Liver (tissue), 9 donors: Measurements from ENCODE around the gene FLNB. TPM values are rescaled to one million over a fixed set of nuclear protein-coding genes. Genes with fewer than 3 reads are reported as not detected.
A peak's percentile ranks its signal among the peaks of the same experiment; 100 is the strongest.

Experiments used
- DNase-seq: peaks from one replicate; pipeline ENCODE4 v3.0.0-alpha.2; 2017; ENCODE audit warnings: low spot score
- H3K27ac ChIP-seq, 2 donors: one replicate each; pipeline ENCODE4 v1.7.0; 2013; ENCODE audit warnings: inconsistent platforms in 2 of 2, low read length in 2 of 2, control low read depth in 1 of 2, low read depth in 1 of 2, mild to moderate bottlenecking in 1 of 2
- H3K27me3 ChIP-seq, 4 donors: one replicate each; pipeline versions ENCODE4 v1.6.1 to v1.7.0; 2013; ENCODE audit warnings: low read length in 3 of 4, inconsistent platforms in 1 of 4, mild to moderate bottlenecking in 1 of 4, moderate library complexity in 1 of 4; ENCODE audit not compliant: control insufficient read depth in 4 of 4, insufficient read depth in 4 of 4
- H3K36me3 ChIP-seq, 4 donors: one replicate each; pipeline versions ENCODE4 v1.6.1 to v1.7.0; 2013; ENCODE audit warnings: low read length in 3 of 4, mild to moderate bottlenecking in 3 of 4, low read depth in 1 of 4, moderate library complexity in 1 of 4; ENCODE audit not compliant: control insufficient read depth in 4 of 4, insufficient read depth in 3 of 4
- H3K4me1 ChIP-seq, 4 donors: one replicate each; pipeline versions ENCODE4 v1.6.1 to v1.7.0; 2013; ENCODE audit warnings: low read length in 3 of 4, mild to moderate bottlenecking in 3 of 4, moderate library complexity in 1 of 4; ENCODE audit not compliant: control insufficient read depth in 4 of 4, insufficient read depth in 4 of 4
- H3K4me3 ChIP-seq, 3 donors: one replicate each; pipeline versions ENCODE4 v1.6.1 to v1.7.0; 2013; ENCODE audit warnings: low read length in 3 of 3, control low read depth in 1 of 3, low read depth in 1 of 3, mild to moderate bottlenecking in 1 of 3
- H3K9ac ChIP-seq, 2 donors: one replicate each; pipeline ENCODE4 v1.7.0; 2013; ENCODE audit warnings: low read length in 2 of 2, mild to moderate bottlenecking in 2 of 2, moderate library complexity in 2 of 2, control low read depth in 1 of 2, low read depth in 1 of 2
- H3K9me3 ChIP-seq, 4 donors: one replicate each; pipeline versions ENCODE4 v1.6.1 to v1.7.0; 2013; ENCODE audit warnings: low read length in 3 of 4; ENCODE audit not compliant: control insufficient read depth in 4 of 4
- CTCF ChIP-seq: fragments of 150-350 bp; IDR thresholded peaks from 2 replicates; pipeline ENCODE4 v1.5.1; 2017; ENCODE audit warnings: improper control_type of control experiment, low read depth, low read length; ENCODE audit not compliant: missing input control
- EGR1 ChIP-seq, 2 donors: IDR thresholded peaks; 2 replicates each; pipeline ENCODE4 v1.6.1; 2016 to 2018; ENCODE audit warnings: antibody characterized with exemption in 2 of 2, low read depth in 2 of 2
- FOXA1 ChIP-seq: IDR thresholded peaks from 2 replicates; pipeline ENCODE4 v1.6.1; 2016; ENCODE audit warnings: antibody characterized with exemption
- FOXA2 ChIP-seq: IDR thresholded peaks from 2 replicates; pipeline ENCODE4 v1.6.1; 2016; ENCODE audit warnings: antibody characterized with exemption
- GABPA ChIP-seq, 2 donors: IDR thresholded peaks in 1 of 2; conservative IDR thresholded peaks in 1 of 2; 2 replicates each; pipeline ENCODE4 v1.6.1; 2016; ENCODE audit warnings: antibody characterized with exemption in 2 of 2, mild to moderate bottlenecking in 1 of 2, moderate library complexity in 1 of 2
- HNF4A ChIP-seq, 2 donors: conservative IDR thresholded peaks; 2 replicates each; pipeline ENCODE4 v1.6.1; 2016; ENCODE audit warnings: antibody characterized with exemption in 2 of 2, mild to moderate bottlenecking in 2 of 2
- HNF4G ChIP-seq: IDR thresholded peaks from 2 replicates; pipeline ENCODE4 v1.6.1; 2016; ENCODE audit warnings: antibody characterized with exemption
- JUND ChIP-seq, 2 donors: IDR thresholded peaks; 2 replicates each; pipeline ENCODE4 v1.6.1; 2016; ENCODE audit warnings: antibody characterized with exemption in 2 of 2
- NR2F2 ChIP-seq: IDR thresholded peaks from 2 replicates; pipeline ENCODE4 v1.6.1; 2016; ENCODE audit warnings: antibody characterized with exemption
- RAD21 ChIP-seq, 2 donors: IDR thresholded peaks; 2 replicates each; pipeline ENCODE4 v1.6.1; 2016; ENCODE audit warnings: antibody characterized with exemption in 2 of 2, mild to moderate bottlenecking in 2 of 2
- REST ChIP-seq: IDR thresholded peaks from 2 replicates; pipeline ENCODE4 v1.6.1; 2016; ENCODE audit warnings: antibody characterized with exemption, mild to moderate bottlenecking
- RXRA ChIP-seq, 2 donors: IDR thresholded peaks; 2 replicates each; pipeline ENCODE4 v1.6.1; 2017 to 2018; ENCODE audit warnings: antibody characterized with exemption in 2 of 2, mild to moderate bottlenecking in 1 of 2
- SP1 ChIP-seq: IDR thresholded peaks from 2 replicates; pipeline ENCODE4 v1.6.1; 2018; ENCODE audit warnings: antibody characterized with exemption, mild to moderate bottlenecking
- TAF1 ChIP-seq: conservative IDR thresholded peaks from 2 replicates; pipeline ENCODE4 v1.6.1; 2016; ENCODE audit warnings: antibody characterized with exemption, mild to moderate bottlenecking
- YY1 ChIP-seq: IDR thresholded peaks from 2 replicates; pipeline ENCODE4 v1.6.1; 2016; ENCODE audit warnings: antibody characterized with exemption, mild to moderate bottlenecking
- ZBTB33 ChIP-seq: IDR thresholded peaks from 2 replicates; pipeline ENCODE4 v1.6.1; 2016; ENCODE audit warnings: antibody characterized with exemption
- WGBS: extraction: QIAGEN DNeasy Blood & Tissue Kit; methylation state at CpG from one replicate; pipeline ENCODE4 v1.1.7; 2013; 5-methylcytosine and 5-hydroxymethylcytosine counted together
- polyA plus RNA-seq, 2 donors: library from polyadenylated mRNA; stranded (reverse) in 1 of 2; unstranded in 1 of 2; fragments of 200-250 nt in 1 of 2; fragments of >200 nt in 1 of 2; fragmentation: Nextera tagmentation in 1 of 2; extraction: Ambion mirVana in 1 of 2; gene quantifications; one replicate each; pipeline versions ENCODE4 v1.2.1 to v1.2.3, GENCODE V29; 2013 to 2015
- total RNA-seq, 2 donors: library from RNA; depleted of rRNA; stranded (reverse); fragments of >200 nt; gene quantifications; one replicate each; pipeline ENCODE4 v1.2.3, GENCODE V29; 2014
- TF ChIP-seq, protein P1 (sequence below): IDR thresholded peaks from 2 replicates; pipeline ENCODE4 v1.6.1; 2016; ENCODE audit warnings: antibody characterized with exemption
- TF ChIP-seq, protein P2 (sequence below): IDR thresholded peaks from 2 replicates; pipeline ENCODE4 v1.6.1; 2016; ENCODE audit warnings: antibody characterized with exemption
- donor health status: healthy.
- donor health status: healthy.
- donor health status: healthy.
- donor health status: healthy.
- donor health status: healthy.

Gene FLNB
- total and polyA plus RNA-seq, 4 donors = 22.9 to 124 (median 44.3) TPM

- TF ChIP-seq REST = no peak
- TF ChIP-seq, protein P1, sequence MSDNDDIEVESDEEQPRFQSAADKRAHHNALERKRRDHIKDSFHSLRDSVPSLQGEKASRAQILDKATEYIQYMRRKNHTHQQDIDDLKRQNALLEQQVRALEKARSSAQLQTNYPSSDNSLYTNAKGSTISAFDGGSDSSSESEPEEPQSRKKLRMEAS = no peak
- TF ChIP-seq GABPA (IDR thresholded peaks at IDR 0.05 in 1 of 2, conservative IDR thresholded peaks at IDR 0.05 in 1 of 2) = no peak
- no peak for TF ChIP-seq SP1
- no peak for TF ChIP-seq NR2F2
- no peak for TF ChIP-seq FOXA1
- TF ChIP-seq FOXA2 = no peak
Observed at GRCh38 chr3:58032186-58032585, 24.0 kb downstream of the FLNB start (continued).

GRCh38 chr3:58034738-58035523, 26.7 kb downstream of the FLNB start:
- no peak for DNase-seq
- H3K4me1 ChIP-seq = peaks cover 0 to 27% (median 17%) of the 10 kb centered on the region in 4 donors
- 72% methylated on average over 6 of the region's 6 CpGs for WGBS
- no peaks in the 10 kb centered on the region for H3K9me3 ChIP-seq
- H3K27me3 ChIP-seq = no peaks in the 10 kb centered on the region
- peak overlapping the region; percentile 24 to 31 for H3K27ac ChIP-seq
- H3K36me3 ChIP-seq = no peaks in the 10 kb centered on the region
- TF ChIP-seq TAF1 (no peak), ZBTB33 (no peak), HNF4G (no peak), NR2F2 (no peak), FOXA1 (no peak), FOXA2 (no peak), YY1 (no peak), JUND (IDR thresholded peaks at IDR 0.05) (no peak), RXRA (IDR thresholded peaks at IDR 0.05) (no peak), RAD21 (IDR thresholded peaks at IDR 0.05) (no peak), GABPA (IDR thresholded peaks at IDR 0.05 in 1 of 2, conservative IDR thresholded peaks at IDR 0.05 in 1 of 2) (no peak), SP1 (no peak), EGR1 (IDR thresholded peaks at IDR 0.05; ENCODE audit: low read depth in 2 of 2) (no peak), HNF4A (conservative IDR thresholded peaks at IDR 0.05) (no peak), REST (no peak), CTCF (no peak)
- TF ChIP-seq, protein P1 = no peak
- TF ChIP-seq, protein P2, sequence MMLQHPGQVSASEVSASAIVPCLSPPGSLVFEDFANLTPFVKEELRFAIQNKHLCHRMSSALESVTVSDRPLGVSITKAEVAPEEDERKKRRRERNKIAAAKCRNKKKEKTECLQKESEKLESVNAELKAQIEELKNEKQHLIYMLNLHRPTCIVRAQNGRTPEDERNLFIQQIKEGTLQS = no peak
- no peak overlapping the region for H3K9ac ChIP-seq
- no peak overlapping the region for H3K4me3 ChIP-seq
